ENCODE data around the gene CRAT.

Gene CRAT

GRCh38 chr9:129108805-129109536, 1.6 kb downstream of the CRAT start:
- DNase-seq: no peak

GRCh38 chr9:129108083-129108804, 2.3 kb downstream of the CRAT start:
- DNase-seq: no peak

GRCh38 chr9:129107651-129108050, 2.9 kb downstream of the CRAT start:
- no peak for DNase-seq

DNA sequence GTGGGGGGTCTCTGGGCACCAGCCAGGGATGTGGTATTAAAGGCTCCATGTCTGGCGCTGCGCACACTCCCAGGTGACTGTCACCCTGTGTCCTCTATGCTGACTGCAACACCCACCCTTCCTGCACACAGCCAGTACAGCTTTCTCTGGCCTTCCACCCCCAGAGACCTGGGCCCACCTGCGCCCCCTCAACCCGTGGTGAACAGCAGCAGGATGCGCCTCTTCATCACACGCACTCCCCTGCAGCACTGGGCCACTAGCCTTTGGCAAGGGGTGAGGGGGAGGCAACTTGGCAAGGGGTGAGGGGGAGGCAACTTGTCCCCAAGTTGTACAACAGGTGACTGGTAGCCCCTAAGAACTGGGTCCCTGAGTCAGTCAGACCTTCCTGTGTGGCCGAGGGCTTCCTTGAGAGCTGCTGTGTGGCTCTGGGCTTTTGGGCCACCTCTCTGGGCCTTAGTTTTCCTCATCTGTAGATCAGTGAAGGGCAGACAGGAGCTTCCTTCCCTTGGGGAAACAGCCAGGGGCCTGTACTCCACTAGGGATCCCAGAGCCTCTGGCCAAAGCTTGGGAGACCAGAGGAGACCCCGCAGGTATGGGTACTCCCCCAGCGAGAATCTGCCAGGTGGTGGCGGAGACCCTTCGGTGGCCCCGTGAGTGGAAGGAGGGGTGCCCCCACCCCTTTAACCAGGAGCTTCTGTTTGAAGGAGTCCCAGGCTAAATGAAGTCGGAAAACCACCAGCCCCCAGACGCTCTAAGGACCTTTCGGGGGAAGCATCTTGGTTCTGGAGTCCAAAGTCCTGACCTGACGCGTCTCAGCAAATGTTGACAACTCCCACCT, 4.5 kb downstream of the CRAT start:
- no peak for DNase-seq

DNA sequence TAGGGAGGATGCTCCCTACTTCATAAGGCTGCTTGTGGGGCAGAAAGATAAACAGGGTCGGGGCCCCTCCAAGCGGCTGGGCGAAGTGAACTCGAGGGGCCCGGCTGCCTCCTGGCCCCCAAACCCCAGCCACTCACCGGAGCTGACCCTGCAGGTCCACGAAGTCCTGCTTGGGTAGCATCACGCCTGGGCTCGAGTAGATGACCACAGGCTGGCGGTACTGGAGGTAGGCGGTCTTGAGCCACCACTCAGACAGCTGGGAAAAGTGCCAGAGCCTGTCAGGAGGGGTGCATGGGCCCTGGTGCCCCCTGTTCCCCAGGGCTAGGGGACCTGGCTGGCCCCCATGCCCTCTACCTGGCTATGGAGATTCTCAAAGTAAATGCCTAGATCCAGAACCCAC, 6.5 kb downstream of the CRAT start:
- DNase-seq: no peak

- no peak for DNase-seq
Observed at GRCh38 chr9:129103595-129103965, 7.0 kb downstream of the CRAT start.

DNA sequence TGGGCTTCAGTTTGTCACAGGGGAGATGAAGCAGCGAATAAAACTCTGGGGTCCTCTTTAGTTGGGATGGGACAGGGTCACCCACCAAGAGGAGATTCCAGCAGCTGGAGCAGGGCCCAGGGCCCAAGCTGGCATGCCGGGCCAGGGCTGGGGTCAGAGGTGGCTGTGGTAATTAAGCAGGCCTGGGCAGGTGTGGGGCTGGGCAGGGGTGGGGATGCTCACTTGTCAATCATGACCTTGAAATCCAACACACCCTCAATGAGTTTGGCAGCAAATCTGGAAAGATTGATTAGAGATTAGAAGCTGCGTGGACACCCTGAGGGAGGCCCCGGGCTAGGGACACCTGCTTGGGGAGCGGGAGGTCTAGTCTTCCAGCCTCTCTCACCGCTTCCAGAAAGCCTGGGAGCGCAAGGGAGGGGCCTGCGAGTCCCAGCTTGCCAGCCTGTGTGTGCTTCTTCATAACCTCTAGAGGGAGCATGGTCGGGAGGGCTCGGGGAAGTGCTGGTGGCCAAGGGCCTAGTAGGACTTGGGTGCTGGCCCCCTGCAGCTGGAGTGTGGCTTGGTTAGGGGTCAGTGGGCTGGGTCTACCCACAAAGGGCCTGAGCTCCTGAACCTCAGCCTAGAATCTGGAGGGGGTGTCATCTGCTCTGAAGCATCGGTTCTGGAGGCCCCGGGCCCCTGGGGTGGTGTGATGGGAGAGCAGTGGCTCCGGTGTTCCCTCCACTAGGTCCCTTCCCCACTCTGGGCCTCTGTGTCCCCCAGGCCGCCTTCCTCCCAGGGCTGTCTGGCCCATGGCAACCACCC, 7.6 kb downstream of the CRAT start:
- DNase-seq: no peak

DNA sequence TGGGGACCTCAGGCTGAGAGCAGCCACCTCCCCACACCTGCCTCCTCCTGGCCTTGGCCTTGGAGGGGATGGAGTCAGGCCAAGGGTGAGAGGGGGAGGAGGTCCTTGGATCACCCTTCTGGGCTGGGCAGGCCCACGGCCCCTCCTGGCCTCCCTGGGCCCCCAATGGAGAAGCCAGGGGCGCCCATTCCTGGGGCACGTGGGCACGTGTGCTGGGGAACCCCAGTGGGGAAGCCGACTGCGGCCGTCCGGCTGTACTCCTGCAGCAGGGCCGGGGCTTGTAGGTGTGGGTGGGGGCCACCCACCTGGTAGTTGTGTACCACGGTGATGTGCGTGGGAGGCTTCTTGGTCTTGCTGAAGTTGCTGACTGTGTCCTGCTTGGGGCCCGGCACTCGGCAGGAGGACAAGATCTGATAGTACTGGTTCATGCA, 8.5 kb downstream of the CRAT start:
- no peak for DNase-seq

DNA sequence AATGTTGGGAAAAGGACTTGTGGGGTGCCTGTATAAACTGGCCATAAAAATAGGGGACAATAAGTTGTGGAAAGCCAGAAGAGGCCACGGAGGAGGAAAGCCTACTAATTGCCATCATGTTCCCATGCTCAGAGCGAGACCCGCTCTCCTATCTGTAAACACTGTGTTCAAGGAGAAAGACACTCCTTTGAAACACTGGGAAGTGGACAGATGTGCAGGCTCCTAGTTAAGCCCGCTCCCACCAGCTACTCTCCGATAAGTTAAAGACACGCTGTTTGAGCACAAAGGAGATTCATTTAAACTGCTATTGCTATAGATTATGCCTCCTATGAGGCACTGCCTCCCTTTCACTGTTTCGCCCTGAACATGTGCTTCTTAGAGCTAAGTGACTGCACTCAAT, 9.3 kb downstream of the CRAT start:
- no peak for DNase-seq

DNA sequence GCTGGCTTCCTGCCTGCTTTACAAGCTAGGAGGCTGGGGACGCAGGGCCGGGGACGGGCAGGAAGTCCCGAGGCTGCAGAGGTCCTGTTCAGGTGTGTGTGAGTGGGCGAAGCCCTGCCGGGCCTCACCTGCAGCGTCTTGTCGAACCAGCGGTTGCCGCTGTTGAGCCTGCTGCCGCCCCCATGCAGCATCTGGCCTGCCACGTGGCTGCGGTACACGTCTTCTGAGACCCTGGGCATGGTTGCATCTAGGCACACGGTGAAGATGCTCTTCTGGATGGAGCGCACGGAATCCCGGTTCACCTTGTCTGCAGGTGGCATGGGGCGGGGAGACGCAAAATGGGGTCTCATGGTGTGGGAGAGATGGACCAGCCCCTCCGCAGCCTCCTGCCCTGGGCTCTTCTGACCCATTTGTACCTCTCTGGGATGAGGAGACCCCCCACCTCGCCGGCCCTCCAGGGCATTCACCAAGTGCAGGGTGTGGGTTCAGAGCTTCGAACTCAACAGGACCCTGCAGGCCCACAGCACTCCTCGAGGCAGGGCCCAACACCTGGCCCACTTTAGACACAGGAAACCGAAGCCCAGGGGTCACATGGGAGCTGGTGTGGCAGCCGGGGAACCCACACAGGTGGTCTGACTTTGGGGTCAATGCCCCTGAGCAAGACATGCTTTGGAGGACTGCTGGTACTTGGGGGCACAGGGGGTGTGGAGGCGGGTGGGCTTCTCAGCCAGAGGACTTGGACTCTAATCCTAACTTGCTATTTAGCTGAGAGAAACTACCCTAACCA, 10.0 kb downstream of the CRAT start:
- DNase-seq: no peak

- no peak for DNase-seq
Observed at GRCh38 chr9:129098328-129098727, 12.3 kb downstream of the CRAT start.

GRCh38 chr9:129097671-129098306, 12.8 kb downstream of the CRAT start:
- no peak for DNase-seq

DNA sequence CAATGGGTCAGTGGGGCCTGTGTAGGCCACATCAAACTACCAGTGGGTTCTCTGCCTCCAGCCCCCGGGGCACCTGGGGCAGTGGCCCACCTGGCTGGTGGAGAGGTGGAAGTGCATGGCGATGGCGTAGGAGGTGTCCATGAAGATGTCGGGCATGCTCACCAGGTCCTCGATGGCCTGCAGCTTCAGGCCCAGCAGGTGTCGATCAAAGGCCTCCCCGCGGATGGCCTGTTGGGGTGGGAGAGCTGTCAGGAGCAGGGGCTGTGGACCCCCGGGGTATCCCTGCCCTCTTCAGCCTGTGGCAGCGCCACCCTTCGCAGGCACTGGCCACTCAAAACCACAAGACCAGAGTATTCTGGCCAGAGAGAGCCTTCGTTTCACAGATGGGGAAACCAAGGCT, 14.7 kb downstream of the CRAT start:
- DNase-seq: no peak

DNA sequence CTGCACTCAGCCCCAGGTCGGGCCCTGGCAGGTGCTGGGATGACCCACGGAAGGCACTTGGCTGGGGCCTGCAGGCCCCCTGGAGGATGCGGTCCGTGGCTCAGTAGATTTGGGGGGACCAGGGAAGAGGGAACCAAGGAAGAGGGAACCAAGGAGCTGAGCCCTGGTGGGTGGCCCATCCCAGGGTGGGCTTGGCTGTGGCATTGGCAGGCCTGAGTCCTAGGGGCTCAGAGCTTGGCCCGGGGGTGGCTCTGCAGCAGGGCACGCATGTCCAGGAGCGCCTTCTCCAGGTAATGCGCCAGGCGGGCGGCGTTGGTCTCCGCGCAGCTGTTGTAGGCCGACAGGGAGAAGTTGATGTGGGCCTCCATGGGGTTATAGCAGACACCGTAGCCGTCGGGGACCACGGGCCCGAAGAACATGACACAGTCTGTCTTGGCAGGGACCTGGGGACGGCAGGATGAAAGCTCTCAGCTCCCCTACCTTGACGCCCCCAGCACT, 15.4 kb downstream of the CRAT start:
- DNase-seq: no peak

DNA sequence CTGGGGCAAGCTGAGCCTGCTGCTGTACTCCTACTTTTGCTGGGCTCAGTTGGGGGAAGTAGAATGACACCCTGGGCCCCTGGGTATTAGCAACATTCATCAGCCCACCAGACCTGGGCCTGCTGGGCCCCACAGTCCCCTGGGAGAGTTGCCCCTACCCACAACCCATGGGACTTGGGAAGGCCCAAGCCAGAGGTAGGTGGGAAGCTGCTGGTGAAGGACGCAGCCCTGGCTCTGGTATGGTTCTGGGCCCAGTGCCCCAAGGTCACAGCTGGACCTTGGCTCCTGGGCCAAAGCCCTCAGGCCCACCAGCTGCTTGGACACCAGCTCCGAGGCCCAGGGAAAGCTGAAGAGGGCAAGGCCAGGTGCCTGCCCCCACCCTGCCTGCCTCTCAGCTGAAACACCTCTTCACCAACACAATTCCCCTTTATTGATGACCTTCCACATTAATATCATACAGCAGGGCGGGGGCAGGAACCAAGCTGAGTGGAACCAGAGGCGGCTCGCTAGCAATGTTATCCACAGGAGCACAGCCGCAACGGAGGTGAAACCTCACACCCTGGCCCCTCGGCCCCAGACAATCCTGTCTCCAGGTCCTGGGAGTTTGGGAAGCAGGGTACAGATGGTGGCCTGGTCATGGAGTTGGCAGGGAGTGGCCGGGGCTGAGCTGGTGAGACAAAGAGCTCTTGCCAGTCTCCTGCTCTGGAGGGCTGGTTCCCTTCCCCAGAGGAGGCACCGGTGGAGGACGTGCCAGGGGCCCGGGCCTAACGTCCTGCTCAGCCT, 16.0 kb downstream of the CRAT start:
- DNase-seq: no peak

GRCh38 chr9:129093602-129094386, 16.8 kb downstream of the CRAT start:
- DNase-seq: no peak

DNA sequence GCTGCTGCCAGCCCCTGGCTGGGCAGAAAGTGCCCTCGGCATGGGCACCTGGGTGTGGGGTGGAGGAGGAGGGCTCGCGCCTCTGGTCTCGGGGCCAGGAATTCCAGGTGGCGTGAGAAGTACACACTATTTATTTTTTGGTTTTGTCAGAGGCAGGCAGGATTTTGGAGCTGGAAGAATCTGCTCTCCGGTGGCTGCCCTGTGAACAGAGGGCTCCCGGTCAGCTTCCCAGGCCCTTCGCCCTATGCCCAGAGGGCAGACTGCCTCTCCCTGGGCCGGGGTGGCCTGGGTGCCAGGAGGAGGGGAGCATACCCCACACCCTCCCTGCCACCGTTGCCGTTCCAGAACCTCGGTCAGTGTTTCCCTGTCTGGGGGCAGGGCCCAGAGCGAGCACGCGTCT, 21.3 kb downstream of the CRAT start:
- DNase-seq: no peak

DNA sequence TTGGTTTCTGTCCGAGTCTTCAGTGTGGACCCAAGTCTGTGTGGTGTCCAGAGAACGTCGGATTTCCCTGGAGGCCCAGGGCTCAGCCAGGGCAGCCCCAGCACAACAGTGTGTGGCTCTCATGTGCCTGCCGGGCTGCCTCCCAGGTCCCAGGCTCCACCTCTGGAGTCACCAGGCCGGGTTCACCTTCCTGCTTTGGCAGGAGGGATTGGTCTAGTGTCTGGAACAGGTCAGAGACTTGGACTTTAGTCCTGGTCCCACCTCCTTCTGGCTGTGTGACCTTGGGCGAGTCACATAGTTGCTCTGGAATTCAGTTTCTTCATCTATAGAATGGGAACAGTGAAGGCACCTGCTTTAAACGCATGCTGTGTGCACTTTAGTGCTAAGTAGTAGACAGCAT, 26.5 kb downstream of the CRAT start:
- no peak for DNase-seq

DNA sequence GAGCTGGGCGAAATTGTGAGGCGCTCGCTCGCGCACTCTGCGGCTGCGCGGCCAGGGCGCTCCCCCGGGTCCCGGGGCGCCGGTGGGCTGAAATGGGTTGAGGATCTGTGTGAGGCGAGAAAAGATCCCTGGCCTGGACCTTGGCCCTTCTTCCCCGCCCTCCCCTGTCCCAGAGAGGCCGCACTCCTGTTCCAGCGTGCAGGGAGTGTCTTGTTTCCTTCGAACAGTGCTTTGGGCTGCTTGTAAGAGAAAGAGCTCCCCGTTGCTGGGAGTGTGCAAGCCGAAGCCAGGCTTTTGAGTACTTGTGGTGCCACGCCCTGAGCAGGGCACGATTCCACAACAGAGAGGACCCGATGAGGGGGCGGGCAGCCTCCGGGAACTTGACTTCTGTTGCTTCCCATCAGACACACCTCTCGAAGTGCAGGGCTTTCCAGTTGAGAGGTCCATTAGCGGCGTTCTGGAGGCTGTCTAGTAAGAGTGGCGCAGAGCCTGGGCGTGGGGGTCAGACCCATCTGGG, 29.1 kb downstream of the CRAT start:
- DNase-seq: no peak

Measured in activated naive CD4-positive, alpha-beta T cell (primary cell).